ENCODE data around the gene NECAB3.

NECAB3 gene

DNA sequence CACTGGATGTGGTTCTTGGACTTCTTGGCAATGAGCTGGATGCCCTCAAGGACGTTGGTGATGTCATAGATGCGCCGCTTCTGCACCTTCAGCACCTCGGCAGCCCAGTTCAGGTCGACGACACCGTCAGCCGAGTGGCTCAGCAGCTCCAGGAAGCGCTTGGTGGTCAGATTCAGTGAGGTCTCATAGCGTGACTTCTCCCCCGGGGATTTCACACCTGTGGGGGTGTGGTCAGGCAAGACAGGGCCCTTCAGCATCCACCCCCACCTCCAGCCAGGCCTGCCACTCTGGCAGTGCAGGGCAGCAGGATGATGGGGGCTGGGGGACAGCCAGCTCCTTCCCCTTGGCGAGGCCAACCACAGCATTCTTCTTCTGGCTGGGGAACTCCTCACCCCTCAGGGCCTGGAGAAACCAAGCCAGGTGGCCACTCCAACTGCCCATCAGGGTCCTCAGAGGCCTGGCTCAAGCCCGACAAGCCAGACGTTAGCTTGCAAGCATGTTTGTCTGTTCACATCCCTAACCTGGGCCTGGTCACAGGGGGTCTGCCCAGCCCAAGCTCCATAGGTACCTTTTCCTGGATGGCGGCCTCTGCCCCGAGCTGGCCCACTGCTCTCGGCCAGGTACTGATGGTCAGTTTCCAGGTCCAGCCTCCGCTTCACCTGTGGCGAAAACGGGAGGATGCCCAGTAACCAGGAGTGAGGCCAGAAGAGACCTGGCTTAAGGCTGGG is 5.7 kb upstream of the NECAB3 start:
- no peak overlapping the region for H3K4me3 ChIP-seq (replicated peaks; ENCODE audit: insufficient read depth, low read length)
- no peak for DNase-seq (ENCODE audit: low read depth in 1 of 2, low spot score in 1 of 2)
- TF ChIP-seq GABPA (IDR thresholded peaks at IDR 0.05; ENCODE audit: low read depth) (no peak), SPI1 (IDR thresholded peaks at IDR 0.05; ENCODE audit: borderline replicate concordance, low read depth) (no peak)
- TF ChIP-seq, protein P1, sequence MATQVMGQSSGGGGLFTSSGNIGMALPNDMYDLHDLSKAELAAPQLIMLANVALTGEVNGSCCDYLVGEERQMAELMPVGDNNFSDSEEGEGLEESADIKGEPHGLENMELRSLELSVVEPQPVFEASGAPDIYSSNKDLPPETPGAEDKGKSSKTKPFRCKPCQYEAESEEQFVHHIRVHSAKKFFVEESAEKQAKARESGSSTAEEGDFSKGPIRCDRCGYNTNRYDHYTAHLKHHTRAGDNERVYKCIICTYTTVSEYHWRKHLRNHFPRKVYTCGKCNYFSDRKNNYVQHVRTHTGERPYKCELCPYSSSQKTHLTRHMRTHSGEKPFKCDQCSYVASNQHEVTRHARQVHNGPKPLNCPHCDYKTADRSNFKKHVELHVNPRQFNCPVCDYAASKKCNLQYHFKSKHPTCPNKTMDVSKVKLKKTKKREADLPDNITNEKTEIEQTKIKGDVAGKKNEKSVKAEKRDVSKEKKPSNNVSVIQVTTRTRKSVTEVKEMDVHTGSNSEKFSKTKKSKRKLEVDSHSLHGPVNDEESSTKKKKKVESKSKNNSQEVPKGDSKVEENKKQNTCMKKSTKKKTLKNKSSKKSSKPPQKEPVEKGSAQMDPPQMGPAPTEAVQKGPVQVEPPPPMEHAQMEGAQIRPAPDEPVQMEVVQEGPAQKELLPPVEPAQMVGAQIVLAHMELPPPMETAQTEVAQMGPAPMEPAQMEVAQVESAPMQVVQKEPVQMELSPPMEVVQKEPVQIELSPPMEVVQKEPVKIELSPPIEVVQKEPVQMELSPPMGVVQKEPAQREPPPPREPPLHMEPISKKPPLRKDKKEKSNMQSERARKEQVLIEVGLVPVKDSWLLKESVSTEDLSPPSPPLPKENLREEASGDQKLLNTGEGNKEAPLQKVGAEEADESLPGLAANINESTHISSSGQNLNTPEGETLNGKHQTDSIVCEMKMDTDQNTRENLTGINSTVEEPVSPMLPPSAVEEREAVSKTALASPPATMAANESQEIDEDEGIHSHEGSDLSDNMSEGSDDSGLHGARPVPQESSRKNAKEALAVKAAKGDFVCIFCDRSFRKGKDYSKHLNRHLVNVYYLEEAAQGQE (IDR thresholded peaks at IDR 0.05; ENCODE audit: insufficient replicate concordance, low read depth) = no peak
- no peak overlapping the region for H3K27ac ChIP-seq (replicated peaks)
- H3K27me3 ChIP-seq (ENCODE audit: insufficient read depth, poor library complexity, severe bottlenecking) = no peaks in the 10 kb centered on the region

DNA sequence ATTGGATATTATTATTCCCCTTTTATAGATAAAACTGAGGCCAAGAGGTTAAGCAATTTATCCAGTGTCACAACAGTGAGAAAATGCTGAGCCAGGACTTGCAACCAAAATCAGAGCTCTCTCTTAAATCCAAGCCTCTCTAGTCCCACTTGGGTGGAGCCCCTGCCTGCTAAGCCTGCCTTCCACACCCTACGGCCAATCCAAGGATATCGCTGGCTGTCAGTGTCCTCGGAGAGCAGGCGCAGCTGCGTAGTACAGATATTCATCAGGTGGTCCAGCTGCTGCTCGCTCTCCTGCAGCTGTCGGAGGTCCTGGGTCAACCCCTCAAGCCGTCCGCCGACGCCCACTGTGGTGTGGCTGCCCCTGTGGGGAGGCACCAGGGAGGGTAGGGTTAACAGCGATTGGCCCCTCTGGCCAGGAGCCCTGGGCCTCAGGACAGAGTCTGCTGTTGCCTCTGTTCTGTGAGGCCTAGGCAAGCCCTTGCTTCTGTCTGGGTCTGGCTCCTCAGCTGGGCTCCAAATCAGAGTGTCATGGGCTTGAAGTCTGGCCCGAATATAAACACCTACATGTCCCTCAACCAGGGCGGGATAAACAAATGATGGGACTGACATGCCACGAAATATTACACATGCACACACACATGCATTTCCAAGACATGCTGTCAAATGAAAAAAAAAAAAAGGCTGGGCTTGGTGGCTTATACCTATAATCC is 3.9 kb upstream of the NECAB3 start:
- TF ChIP-seq, protein P2, sequence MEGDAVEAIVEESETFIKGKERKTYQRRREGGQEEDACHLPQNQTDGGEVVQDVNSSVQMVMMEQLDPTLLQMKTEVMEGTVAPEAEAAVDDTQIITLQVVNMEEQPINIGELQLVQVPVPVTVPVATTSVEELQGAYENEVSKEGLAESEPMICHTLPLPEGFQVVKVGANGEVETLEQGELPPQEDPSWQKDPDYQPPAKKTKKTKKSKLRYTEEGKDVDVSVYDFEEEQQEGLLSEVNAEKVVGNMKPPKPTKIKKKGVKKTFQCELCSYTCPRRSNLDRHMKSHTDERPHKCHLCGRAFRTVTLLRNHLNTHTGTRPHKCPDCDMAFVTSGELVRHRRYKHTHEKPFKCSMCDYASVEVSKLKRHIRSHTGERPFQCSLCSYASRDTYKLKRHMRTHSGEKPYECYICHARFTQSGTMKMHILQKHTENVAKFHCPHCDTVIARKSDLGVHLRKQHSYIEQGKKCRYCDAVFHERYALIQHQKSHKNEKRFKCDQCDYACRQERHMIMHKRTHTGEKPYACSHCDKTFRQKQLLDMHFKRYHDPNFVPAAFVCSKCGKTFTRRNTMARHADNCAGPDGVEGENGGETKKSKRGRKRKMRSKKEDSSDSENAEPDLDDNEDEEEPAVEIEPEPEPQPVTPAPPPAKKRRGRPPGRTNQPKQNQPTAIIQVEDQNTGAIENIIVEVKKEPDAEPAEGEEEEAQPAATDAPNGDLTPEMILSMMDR (IDR thresholded peaks at IDR 0.05; ENCODE audit: insufficient read depth, low read length) = no peak
- TF ChIP-seq POLR2AphosphoS5 (IDR thresholded peaks at IDR 0.05; ENCODE audit: low read depth) = peak; percentile 18; the same call in 1 of the 2 replicates
- DNase-seq (ENCODE audit: low read depth in 1 of 2, low spot score in 1 of 2) = no peak
- no peak overlapping the region for H3K27ac ChIP-seq (replicated peaks)
- no peaks in the 10 kb centered on the region for H3K27me3 ChIP-seq (ENCODE audit: insufficient read depth, poor library complexity, severe bottlenecking)
- no peak overlapping the region for H3K4me3 ChIP-seq (replicated peaks; ENCODE audit: insufficient read depth, low read length)

DNA sequence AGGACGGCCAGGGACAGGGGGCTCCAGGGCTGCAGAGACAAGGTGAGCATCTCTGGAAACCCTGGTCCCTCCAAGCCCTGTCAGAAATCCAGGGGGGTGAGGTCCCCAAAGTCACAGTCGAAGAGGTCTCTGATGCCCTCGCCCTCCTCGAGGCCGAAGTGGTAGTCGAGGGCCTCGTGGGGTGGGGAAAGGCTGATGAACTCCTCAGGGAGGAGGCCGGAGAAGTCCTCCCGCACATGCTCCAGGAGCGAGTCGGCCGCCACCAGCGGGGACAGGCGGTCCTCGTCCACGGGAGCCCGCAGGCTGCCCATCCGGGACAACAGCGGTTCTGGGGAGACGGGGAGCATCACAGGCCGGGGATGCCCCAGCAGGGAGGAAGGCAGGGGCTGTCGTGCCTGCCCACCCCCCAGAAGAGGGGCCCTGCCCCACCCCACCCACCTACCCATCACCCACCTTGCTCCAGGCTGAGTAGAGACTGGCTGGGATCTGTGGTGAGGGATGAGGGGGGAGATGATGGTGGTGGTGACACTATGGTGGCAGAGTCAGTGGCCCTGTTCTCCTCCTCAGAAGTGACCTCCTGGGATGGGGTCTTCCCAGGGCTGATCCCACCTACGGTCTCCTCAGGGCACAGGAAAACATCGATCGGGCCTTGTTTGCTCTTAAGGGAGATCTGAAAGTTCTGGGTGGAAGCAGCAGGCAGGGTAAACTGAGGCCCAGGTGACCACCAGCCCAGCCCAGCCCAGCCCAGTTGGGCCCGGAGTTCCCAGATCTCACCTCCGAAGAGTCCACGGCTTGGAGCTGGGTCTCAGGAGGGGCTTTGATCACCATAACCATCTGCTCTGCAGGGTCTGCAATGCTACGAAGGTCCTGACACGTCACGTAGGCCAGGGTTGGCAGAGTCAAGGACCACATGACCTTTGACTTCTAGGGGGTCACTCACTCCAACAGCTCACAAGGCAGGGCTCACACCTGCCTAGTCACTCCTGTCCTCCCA is 2.7 kb upstream of the NECAB3 start:
- H3K27ac ChIP-seq (replicated peaks) = no peak overlapping the region
- TF ChIP-seq, protein P2 (IDR thresholded peaks at IDR 0.05; ENCODE audit: insufficient read depth, low read length) = no peak
- 0 out of 2 replicates have a peak, but pooled peaks have one; percentile 1 for TF ChIP-seq POLR2AphosphoS5 (IDR thresholded peaks at IDR 0.05; ENCODE audit: low read depth)
- no peak for DNase-seq (ENCODE audit: low read depth in 1 of 2, low spot score in 1 of 2)

DNA sequence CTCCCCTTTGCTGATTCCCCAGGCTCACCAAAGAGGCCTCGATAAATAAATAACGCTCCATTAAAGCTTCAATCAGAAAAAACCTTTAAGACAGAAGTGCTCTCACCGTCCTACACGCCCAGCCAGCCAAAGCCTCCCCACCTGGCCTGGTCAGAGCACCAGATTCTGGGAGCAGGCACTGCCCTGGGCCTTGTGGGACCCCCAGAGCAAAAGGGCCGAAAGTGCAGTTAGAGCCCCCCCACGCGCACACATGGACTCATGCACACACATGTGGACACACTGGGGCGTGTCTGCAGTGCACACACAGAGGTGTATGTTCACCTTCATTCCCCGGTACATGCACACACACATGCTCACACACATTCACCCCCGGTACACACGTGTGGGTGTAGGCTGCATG is 1.9 kb upstream of the NECAB3 start:
- TF ChIP-seq, protein P2 (IDR thresholded peaks at IDR 0.05; ENCODE audit: insufficient read depth, low read length) = no peak
- TF ChIP-seq SPI1 (IDR thresholded peaks at IDR 0.05; ENCODE audit: borderline replicate concordance, low read depth) (no peak), POLR2AphosphoS5 (IDR thresholded peaks at IDR 0.05; ENCODE audit: low read depth) (no peak), GABPA (IDR thresholded peaks at IDR 0.05; ENCODE audit: low read depth) (no peak)
- TF ChIP-seq, protein P1 (IDR thresholded peaks at IDR 0.05; ENCODE audit: insufficient replicate concordance, low read depth) = no peak
- H3K27me3 ChIP-seq (ENCODE audit: insufficient read depth, poor library complexity, severe bottlenecking) = no peaks in the 10 kb centered on the region
- H3K27ac ChIP-seq (replicated peaks) = no peak overlapping the region
- no peak for DNase-seq (ENCODE audit: low read depth in 1 of 2, low spot score in 1 of 2)
- no peak overlapping the region for H3K4me3 ChIP-seq (replicated peaks; ENCODE audit: insufficient read depth, low read length)

More for the DNA sequence above, 2.7 kb upstream of the NECAB3 start:
- H3K27me3 ChIP-seq (ENCODE audit: insufficient read depth, poor library complexity, severe bottlenecking) = no peaks in the 10 kb centered on the region
- H3K4me3 ChIP-seq (replicated peaks; ENCODE audit: insufficient read depth, low read length) = no peak overlapping the region

Data from HL-60 (cell line).